Thymus (tissue), 11 donors: Measurements from ENCODE around the gene HRAS. TPM values are rescaled to one million over a fixed set of nuclear protein-coding genes. Genes with fewer than 3 reads are reported as not detected.
"Not testable (repeated sequence)": the region's sequence is repeated elsewhere in the genome, so short reads cannot be mapped to it uniquely, and the experiment has no call there.

ENCODE experiments used
- DNase-seq, 9 donors: peaks; one replicate each; pipeline ENCODE4 v3.0.0-alpha.2; 2013; ENCODE audit warnings: low spot score in 9 of 9, low read depth in 6 of 9, missing footprints in 1 of 9
- H3K27ac ChIP-seq, 2 donors: one replicate each; pipeline ENCODE4 v1.5.1; 2013; ENCODE audit warnings: control low read depth in 1 of 2, low read depth in 1 of 2, low read length in 1 of 2, mild to moderate bottlenecking in 1 of 2, moderate library complexity in 1 of 2
- H3K27me3 ChIP-seq, 2 donors: one replicate each; pipeline ENCODE4 v1.5.1; 2013; ENCODE audit warnings: low read length in 1 of 2; ENCODE audit not compliant: control insufficient read depth in 2 of 2, insufficient read depth in 1 of 2
- H3K36me3 ChIP-seq, 2 donors: one replicate each; pipeline ENCODE4 v1.5.1; 2013; ENCODE audit warnings: low read length in 1 of 2, mild to moderate bottlenecking in 1 of 2, moderate library complexity in 1 of 2; ENCODE audit not compliant: control insufficient read depth in 2 of 2, insufficient read depth in 2 of 2
- H3K4me1 ChIP-seq, 2 donors: one replicate each; pipeline ENCODE4 v1.5.1; 2013; ENCODE audit warnings: low read length in 2 of 2; ENCODE audit not compliant: control insufficient read depth in 2 of 2, insufficient read depth in 2 of 2
- H3K4me3 ChIP-seq, 2 donors: one replicate each; pipeline ENCODE4 v1.5.1; 2013; ENCODE audit warnings: low read length in 2 of 2, control low read depth in 1 of 2, mild to moderate bottlenecking in 1 of 2
- H3K9me3 ChIP-seq, 2 donors: one replicate each; pipeline ENCODE4 v1.5.1; 2013; ENCODE audit warnings: low read length in 1 of 2, mild to moderate bottlenecking in 1 of 2; ENCODE audit not compliant: control insufficient read depth in 2 of 2, insufficient read depth in 1 of 2
- WGBS: extraction: QIAGEN DNeasy Blood & Tissue Kit; methylation state at CpG from one replicate; pipeline ENCODE4 v1.1.7; 2013; 5-methylcytosine and 5-hydroxymethylcytosine counted together
- polyA plus RNA-seq: library from polyadenylated mRNA; stranded (reverse); fragments of 200-250 nt; gene quantifications from one replicate; pipeline ENCODE4 v1.2.3, GENCODE V29; 2013
- total RNA-seq: library from RNA; stranded (reverse); fragments of 120-200 nt; gene quantifications from one replicate; pipeline ENCODE4 v1.2.4, GENCODE V29; 2013
- donor health status: healthy.

The HRAS gene
- total and polyA plus RNA-seq, 2 donors: 44.1 to 145 TPM

DNA sequence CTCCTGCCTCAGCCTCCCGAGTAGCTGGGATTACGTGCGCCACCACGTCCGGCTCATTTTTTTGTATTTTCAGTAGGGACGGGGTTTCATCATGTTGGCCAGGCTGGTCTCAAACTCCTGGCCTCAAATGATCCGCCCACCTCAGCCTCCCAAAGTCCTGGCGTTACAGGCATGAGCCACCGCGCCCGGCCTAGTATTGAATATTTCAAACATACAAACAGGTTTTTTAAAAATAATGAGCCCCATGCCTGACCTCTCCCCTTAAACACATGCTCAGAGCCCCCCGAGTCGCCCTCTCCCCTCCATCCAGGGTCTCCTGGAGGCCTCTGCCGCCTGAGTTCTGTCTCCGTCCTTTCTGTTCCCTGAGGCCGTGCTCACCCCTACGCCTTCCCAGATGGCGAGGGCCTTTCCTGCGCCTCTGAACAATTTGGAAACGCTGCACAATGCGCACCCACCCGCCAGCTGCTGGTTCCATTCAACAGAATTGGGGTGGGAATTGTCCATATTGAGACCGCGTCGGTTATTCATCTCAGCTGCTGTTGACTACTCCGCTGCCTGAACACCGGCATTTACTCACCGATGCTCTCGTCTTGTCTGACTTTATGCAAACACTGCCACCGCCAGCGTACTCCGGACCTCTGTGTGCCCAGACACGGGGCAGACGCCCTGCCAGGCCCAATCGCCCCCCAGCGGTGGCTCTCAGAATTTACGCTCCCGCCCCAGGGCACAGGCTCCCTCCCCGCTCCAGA is 14.8 kb downstream of the HRAS start:
- H3K36me3 ChIP-seq: no peaks in the 10 kb centered on the region
- 96% methylated on average over 39 of the region's 39 CpGs for WGBS
- H3K4me3 ChIP-seq: no peak overlapping the region
- peaks cover 0 to 25% of the 10 kb centered on the region in 2 donors for H3K9me3 ChIP-seq
- H3K4me1 ChIP-seq: peaks cover 0 to 7% of the 10 kb centered on the region in 2 donors
- no peak for DNase-seq
- H3K27me3 ChIP-seq: no peaks in the 10 kb centered on the region
- no peak overlapping the region for H3K27ac ChIP-seq

DNA sequence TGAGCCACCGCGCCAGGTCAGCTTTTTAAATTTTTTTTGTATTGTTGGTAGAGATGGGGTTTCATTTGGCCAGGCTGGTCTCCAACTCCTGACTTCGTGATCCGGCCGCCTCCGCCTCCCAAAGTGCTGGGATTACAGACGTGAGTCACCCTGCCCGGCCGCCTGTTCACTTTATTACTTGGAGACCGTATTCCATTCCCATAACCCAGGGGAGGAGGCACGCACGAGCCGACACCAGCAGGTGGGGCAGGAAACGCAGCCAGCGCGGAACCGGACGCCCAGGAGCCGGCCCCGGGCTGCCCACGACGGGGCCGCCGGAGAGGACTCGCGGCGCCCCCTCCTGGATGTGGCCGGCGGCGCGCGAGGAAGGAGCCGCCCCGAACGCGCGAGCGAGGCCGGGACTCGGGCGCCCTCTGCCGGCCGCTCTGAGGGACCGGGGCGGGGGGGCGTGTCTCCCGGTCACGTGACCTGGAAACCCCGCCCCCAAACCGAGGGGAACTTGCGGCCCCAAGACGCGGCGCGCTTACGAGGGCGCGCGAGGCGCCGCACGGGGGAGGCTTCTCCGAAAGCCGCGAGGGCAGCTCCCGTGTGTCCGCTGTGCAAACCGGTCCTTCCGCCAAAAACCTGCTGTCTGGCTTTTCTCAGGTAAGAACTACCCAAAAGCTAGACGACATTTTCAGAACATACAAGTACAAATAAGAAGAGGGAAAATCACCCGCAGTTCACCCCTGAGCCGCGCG is 16.7 kb downstream of the HRAS start:
- Histone ChIP-seq H3K36me3 (peaks cover 0 to 3% of the 10 kb centered on the region in 2 donors), H3K4me3 (peak overlapping the region; percentile 5 to 9), H3K27me3 (no peaks in the 10 kb centered on the region), H3K9me3 (peaks cover 0 to 25% of the 10 kb centered on the region in 2 donors), H3K4me1 (peaks cover 0 to 11% of the 10 kb centered on the region in 2 donors), H3K27ac (peak overlapping the region in 1 of 2 donors; percentile 52)
- 15% methylated on average over 74 of the region's 74 CpGs for WGBS
- DNase-seq: peak; percentile 29 to 87 (median 74)

DNA sequence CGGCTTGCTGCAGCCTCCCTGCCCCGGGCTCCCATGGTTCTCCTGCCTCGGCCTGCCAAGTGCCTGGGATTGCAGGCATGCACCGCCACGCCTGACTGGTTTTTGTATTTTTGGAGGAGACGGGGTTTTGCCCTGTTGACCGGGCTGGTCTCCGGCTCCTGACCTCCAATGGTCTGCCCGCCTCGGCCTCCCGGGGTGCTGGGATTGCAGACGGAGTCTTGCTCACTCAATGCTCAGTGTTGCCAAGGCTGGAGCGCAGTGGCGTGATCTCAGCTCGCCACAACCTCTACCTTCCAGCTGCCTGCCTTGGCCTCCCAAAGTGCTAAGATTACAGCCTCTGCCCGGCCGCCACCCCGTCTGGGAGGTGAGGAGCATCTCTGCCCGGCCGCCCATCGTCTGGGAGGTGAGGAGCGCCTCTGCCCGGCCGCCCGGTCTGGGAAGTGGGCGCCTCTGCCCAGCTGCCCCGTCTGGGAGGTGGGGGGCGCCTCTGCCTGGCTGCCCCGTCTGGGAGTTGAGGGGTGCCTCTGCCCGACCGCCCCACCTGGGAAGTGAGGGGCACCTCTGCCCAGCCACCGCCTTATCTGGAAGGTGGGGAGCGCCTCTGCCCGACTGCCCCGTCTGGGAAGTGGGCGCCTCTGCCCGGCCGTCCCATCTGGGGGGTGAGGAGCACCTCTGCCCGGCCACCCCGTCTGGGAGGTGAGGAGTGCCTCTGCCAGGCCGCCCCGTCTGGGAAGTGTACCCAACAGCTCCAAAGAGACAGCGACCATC is 18.3 kb downstream of the HRAS start:
- H3K27ac ChIP-seq, H3K4me3 ChIP-seq, H3K36me3 ChIP-seq: not testable (repeated sequence)

DNA sequence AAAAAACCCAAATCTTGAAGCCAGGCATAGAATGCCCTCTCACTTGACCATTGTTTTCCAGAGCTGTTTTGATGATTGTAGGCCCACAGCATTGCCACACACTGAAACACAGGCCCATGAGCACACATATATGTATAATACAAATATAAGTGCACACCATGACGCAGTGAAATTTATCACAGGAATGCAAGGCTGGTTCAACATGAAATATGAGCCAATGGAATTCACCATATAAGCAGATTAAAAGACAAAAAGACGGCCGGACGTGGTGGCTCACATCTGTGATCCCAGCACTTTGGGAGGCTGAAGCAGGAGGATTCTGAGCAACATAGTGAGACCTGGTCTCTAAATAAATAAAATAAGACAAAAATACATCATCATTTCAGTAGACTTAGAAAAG is 19.0 kb downstream of the HRAS start:
- no peak overlapping the region for H3K4me3 ChIP-seq
- no peak for DNase-seq
- no peak overlapping the region for H3K27ac ChIP-seq
- 98% methylated on average over 4 of the region's 4 CpGs for WGBS
- no peaks in the 10 kb centered on the region for H3K27me3 ChIP-seq
- peaks cover 0 to 25% of the 10 kb centered on the region in 2 donors for H3K9me3 ChIP-seq
- H3K4me1 ChIP-seq: peaks cover 0 to 11% of the 10 kb centered on the region in 2 donors
- peaks cover 0 to 9% of the 10 kb centered on the region in 2 donors for H3K36me3 ChIP-seq

More for the DNA sequence above, 18.3 kb downstream of the HRAS start:
- Histone ChIP-seq H3K9me3 (peaks cover 0 to 25% of the 10 kb centered on the region in 2 donors), H3K4me1 (peaks cover 0 to 11% of the 10 kb centered on the region in 2 donors)
- not testable (repeated sequence) for H3K27me3 ChIP-seq, DNase-seq
- WGBS: 97% methylated on average over 43 of the region's 43 CpGs

DNA sequence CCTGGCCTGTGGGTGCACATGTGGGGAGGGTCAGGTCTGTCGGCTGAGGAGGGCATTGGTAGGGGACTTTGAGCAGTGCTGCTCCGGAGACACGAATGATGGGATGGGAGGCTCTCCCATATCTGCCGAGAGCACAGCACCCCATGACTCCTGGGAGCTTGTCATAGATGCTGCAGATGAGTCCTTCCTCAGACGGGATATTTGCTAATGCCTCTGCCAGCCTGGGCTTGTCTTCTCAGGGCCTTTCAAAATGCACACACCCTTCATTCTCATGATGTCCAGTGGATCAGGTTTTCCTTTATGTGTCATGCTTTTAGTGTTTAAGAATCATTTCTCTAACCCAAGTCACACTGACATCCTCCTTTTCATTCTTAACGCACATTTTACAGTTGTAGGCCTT is 20.2 kb downstream of the HRAS start:
- peaks cover 0 to 14% of the 10 kb centered on the region in 2 donors for H3K36me3 ChIP-seq
- H3K27me3 ChIP-seq: no peaks in the 10 kb centered on the region
- no peak for DNase-seq
- H3K4me3 ChIP-seq: no peak overlapping the region
- peaks cover 0 to 11% of the 10 kb centered on the region in 2 donors for H3K4me1 ChIP-seq
- peaks cover 0 to 25% of the 10 kb centered on the region in 2 donors for H3K9me3 ChIP-seq
- WGBS: 89% methylated on average over 6 of the region's 6 CpGs
- H3K27ac ChIP-seq: peak overlapping the region; percentile 47 to 76

DNA sequence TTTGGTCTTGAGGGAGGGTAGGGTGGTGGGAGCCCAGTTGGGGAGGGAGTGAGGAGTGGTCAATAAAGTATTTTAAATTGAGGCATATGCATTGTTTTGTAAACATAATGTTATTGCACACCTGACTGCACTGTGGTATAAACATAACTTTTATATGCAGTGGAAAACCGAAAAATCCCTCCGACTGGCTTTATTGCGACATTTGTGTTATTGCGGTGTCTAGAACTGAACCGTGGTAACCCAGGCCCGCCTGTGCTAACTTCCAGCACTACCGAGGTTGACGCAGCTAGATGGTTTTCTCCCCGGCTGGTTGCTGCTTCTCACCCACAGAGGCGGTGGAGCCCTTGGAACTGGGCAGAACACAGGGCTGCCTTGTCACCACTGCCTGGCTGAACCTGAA is 20.8 kb downstream of the HRAS start:
- H3K4me3 ChIP-seq: no peak overlapping the region
- H3K9me3 ChIP-seq: peaks cover 0 to 25% of the 10 kb centered on the region in 2 donors
- no peaks in the 10 kb centered on the region for H3K27me3 ChIP-seq
- H3K36me3 ChIP-seq: peaks cover 5 to 14% of the 10 kb centered on the region in 2 donors
- H3K27ac ChIP-seq: peak overlapping the region; percentile 47 to 76
- no peak for DNase-seq
- 94% methylated on average over 10 of the region's 10 CpGs for WGBS
- peaks cover 0 to 11% of the 10 kb centered on the region in 2 donors for H3K4me1 ChIP-seq

DNA sequence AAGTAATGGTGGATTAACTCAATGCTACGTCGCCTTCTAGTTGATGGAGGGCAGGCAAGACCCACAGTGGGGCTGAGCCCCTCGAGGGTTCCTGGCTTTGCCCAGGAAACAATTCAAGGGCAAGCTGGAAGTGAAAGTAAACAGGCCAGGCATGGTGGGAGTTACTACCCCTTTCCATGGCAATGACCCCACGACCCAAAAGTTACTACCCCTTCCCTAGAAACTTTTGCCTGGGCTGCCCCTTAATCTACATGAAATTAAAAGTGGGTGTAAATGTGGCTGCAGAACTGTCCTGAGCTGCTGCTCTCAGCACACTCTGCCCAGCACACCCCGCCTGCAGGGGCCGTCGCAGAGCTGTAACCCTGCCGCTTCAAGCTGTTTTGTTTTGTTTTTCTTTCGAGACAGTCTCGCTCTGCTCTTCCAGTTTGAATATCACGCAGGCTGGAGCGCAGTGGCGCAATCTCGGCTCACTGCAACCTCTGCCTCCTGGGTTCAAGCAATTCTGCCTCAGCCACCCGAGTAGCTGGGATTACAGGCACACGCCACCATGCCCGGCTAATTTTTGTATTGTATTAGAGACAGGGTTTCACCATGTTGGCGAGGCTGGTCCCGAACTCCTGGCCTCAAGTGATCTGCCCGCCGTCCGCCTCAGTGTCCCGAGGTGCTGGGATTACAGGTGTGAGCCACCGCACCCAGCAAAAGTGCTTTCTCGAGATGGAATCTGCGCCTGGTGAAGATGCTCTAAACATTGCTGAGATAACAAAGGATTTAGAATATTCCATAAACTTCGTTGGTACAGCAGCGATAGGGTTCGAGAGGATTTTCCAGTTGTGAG is 22.4 kb downstream of the HRAS start:
- Histone ChIP-seq H3K4me3 (no peak overlapping the region), H3K27me3 (no peaks in the 10 kb centered on the region), H3K9me3 (peaks cover 0 to 17% of the 10 kb centered on the region in 2 donors), H3K36me3 (peaks cover 9 to 19% of the 10 kb centered on the region in 2 donors), H3K4me1 (peaks cover 0 to 4% of the 10 kb centered on the region in 2 donors), H3K27ac (no peak overlapping the region)
- DNase-seq: no peak
- WGBS: 94% methylated on average over 29 of the region's 29 CpGs

DNA sequence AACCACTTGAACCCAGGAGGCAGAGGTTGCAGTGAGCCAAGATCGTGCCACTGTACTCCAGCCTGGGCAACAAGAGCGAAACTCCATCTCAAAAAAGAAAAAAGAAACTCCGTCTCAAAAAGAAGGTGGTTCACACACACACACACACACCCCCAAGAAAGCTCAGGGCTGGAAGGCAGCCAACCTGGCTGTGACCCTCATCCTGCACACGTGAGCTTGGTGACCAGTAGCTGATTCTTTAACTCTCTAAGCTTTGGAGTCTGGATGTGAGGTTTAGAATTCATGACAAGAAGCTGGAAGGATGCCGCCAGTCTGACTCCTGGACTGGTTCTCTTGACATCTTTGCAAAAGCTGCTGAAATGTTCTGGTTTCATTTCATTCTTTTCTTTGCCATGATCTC is 26.4 kb downstream of the HRAS start:
- peaks cover 0 to 5% of the 10 kb centered on the region in 2 donors for H3K9me3 ChIP-seq
- no peak overlapping the region for H3K27ac ChIP-seq
- peaks cover 16 to 18% of the 10 kb centered on the region in 2 donors for H3K27me3 ChIP-seq
- WGBS: 97% methylated on average over 5 of the region's 5 CpGs
- H3K4me3 ChIP-seq: no peak overlapping the region
- H3K4me1 ChIP-seq: peaks cover 8 to 21% of the 10 kb centered on the region in 2 donors
- peaks cover 9 to 19% of the 10 kb centered on the region in 2 donors for H3K36me3 ChIP-seq
- DNase-seq: no peak
